NCI-H510A (cell line): ENCODE measurements around the gene IGHMBP2.

Experiments used
- DNase-seq: peaks from one replicate; lab custom pipeline; 2025; lab: John Stamatoyannopoulos, UW

Gene IGHMBP2

DNA sequence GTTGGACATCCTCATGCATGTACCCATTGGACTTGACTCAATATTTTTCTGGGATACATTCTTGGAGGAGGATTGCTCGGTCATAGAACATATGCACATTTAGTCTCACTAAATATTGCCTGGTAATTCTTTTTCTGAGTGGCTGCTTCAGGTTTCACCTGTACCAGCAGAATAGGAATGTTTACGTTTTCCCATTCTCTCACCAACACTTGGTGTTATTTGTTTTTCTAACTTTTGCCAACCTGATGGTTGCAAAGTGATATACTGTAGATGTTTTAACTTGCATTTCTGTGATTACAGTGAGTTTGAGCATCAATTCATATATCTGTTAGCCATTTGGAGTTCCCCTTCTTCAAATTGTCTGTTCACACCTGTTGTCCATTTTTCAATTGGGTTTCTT is 78.4 kb downstream of the IGHMBP2 start:
- no peak for DNase-seq

DNA sequence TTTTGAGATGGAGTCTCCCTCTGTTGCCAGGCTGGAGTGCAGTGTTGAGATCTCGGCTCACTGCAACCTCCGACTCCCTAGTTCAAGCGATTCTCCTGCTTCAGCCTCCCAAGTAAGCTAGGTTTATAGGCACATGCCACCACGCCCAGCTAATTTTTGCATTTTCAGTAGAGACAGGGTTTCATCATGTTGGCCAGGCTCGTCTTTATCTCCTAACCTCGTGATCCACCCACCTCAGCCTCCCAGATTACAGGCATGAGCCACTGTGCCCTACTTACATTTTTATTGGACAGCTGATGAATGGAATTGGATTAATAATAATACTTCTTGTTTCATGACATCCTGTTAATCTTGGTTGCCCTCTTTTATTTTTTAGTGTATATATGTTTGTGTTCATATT is 80.1 kb downstream of the IGHMBP2 start:
- no peak for DNase-seq

GRCh38 chr11:68987211-68987610 is 83.5 kb downstream of the IGHMBP2 start:
- DNase-seq: no peak

GRCh38 chr11:68988491-68988890 is 84.8 kb downstream of the IGHMBP2 start:
- no peak for DNase-seq
